Measurements from ENCODE around the gene PON2.

Gene PON2

DNA sequence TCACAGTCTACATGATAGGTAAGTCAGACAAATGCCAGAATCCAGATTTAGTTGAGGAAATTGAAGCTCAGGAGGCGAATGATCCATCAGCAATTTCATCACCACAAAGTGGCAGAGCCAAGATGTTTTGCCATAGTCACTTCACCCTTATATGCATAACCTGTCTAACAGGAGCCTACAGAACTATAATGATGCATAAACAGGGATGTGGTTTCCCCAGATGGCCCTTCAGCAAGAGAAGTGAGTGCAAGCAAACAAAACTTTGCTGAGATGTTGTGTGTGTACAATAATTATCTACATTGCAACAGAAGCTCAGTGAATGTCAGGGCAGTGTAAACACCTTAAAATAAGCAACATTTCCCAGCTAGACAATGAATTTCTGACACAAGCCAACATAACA, 67.2 kb downstream of the PON2 start:
- ATAC-seq (replicated peaks), result no peak
- no peaks in the 10 kb centered on the region for H3K4me1 Mint-ChIP-seq
- H3K36me3 Mint-ChIP-seq, result no peaks in the 10 kb centered on the region
- no peaks in the 10 kb centered on the region for H3K9me3 Mint-ChIP-seq
- H3K27me3 Mint-ChIP-seq, result peaks cover 5% of the 10 kb centered on the region in 2 donors
- H3K4me3 Mint-ChIP-seq, result no peak overlapping the region
- DNase-seq, result no peak
- H3K27ac Mint-ChIP-seq, result no peak overlapping the region

DNA sequence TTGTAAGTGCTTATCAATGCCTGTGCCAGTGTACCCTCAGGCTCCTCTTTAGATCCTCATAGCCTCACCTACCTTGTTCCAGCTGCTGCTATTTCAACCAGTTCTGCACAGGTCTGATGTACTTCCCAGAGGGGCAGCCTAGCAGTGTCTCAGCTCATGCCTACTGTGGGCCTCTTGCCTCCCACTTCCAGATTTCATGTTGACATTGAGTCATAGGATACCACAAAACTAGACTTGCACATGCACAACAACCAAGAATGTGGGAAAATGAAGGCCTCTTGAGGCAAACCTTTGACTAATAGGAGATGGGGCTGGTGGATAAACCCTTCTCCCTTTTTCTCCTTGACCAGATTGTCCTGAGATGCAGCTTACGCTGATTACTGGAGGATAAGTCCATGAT, 69.7 kb downstream of the PON2 start:
- no peak for DNase-seq
- Mint-ChIP-seq H3K36me3 (no peaks in the 10 kb centered on the region), H3K4me1 (no peaks in the 10 kb centered on the region), H3K27ac (no peak overlapping the region), H3K4me3 (no peak overlapping the region), H3K27me3 (peaks cover 5 to 9% of the 10 kb centered on the region in 2 donors), H3K9me3 (no peaks in the 10 kb centered on the region)
- no peak for ATAC-seq (replicated peaks)

DNA sequence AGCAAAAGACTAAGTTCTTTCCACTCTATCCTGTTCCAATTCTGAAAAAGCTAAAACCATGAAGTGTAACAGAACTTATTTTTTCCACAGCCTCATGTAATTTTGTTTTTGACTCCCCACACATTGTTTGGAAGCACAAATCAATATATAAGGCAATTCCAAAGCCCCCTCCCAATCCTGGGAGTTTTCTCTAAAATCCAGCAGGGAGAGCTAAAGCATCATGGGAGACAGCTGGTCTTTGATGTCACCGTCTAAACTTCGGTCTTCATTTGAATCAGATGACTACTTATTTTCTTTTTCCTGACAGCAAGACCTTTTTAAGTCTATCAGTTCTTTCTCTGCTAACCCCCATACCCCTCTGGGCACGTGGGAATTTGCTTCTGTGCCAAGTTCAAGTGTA, 77.2 kb downstream of the PON2 start:
- H3K4me1 Mint-ChIP-seq, result no peaks in the 10 kb centered on the region
- no peak for ATAC-seq (replicated peaks)

More for the DNA sequence above, 77.2 kb downstream of the PON2 start:
- Mint-ChIP-seq H3K9me3 (peaks cover 0 to 2% of the 10 kb centered on the region in 2 donors), H3K36me3 (no peaks in the 10 kb centered on the region), H3K27me3 (peaks cover 11 to 17% of the 10 kb centered on the region in 2 donors), H3K27ac (no peak overlapping the region), H3K4me3 (no peak overlapping the region)
- DNase-seq, result no peak
